Measurements from ENCODE around the gene KAZALD1.

The KAZALD1 gene

GRCh38 chr10:101095550-101096213 lies 33.9 kb downstream of the KAZALD1 start:
- peaks cover 94% of the 10 kb centered on the region for H3K27me3 Mint-ChIP-seq (ENCODE audit: low read depth, poor library complexity)
- no peaks in the 10 kb centered on the region for H3K36me3 Mint-ChIP-seq (ENCODE audit: low read depth)
- TF ChIP-seq, protein P1, sequence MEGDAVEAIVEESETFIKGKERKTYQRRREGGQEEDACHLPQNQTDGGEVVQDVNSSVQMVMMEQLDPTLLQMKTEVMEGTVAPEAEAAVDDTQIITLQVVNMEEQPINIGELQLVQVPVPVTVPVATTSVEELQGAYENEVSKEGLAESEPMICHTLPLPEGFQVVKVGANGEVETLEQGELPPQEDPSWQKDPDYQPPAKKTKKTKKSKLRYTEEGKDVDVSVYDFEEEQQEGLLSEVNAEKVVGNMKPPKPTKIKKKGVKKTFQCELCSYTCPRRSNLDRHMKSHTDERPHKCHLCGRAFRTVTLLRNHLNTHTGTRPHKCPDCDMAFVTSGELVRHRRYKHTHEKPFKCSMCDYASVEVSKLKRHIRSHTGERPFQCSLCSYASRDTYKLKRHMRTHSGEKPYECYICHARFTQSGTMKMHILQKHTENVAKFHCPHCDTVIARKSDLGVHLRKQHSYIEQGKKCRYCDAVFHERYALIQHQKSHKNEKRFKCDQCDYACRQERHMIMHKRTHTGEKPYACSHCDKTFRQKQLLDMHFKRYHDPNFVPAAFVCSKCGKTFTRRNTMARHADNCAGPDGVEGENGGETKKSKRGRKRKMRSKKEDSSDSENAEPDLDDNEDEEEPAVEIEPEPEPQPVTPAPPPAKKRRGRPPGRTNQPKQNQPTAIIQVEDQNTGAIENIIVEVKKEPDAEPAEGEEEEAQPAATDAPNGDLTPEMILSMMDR (IDR thresholded peaks at IDR 0.05), result peak; percentile 72
- peaks cover 39% of the 10 kb centered on the region for H3K4me1 Mint-ChIP-seq
- no peaks in the 10 kb centered on the region for H3K9me3 Mint-ChIP-seq
- H3K27ac Mint-ChIP-seq, result no peak overlapping the region
- peak; percentile 84 for DNase-seq
- H3K4me3 Mint-ChIP-seq, result no peak overlapping the region

GRCh38 chr10:101096378-101096777 lies 34.6 kb downstream of the KAZALD1 start:
- Mint-ChIP-seq H3K36me3 (ENCODE audit: low read depth) (no peaks in the 10 kb centered on the region), H3K27ac (no peak overlapping the region), H3K4me1 (peaks cover 39% of the 10 kb centered on the region), H3K9me3 (no peaks in the 10 kb centered on the region), H3K27me3 (ENCODE audit: low read depth, poor library complexity) (peaks cover 94% of the 10 kb centered on the region), H3K4me3 (no peak overlapping the region)
- TF ChIP-seq, protein P1 (IDR thresholded peaks at IDR 0.05), result no peak
- no peak for DNase-seq

GRCh38 chr10:101097881-101098280 lies 36.1 kb downstream of the KAZALD1 start:
- H3K4me3 Mint-ChIP-seq, result no peak overlapping the region
- TF ChIP-seq, protein P1 (IDR thresholded peaks at IDR 0.05), result no peak
- H3K27ac Mint-ChIP-seq, result no peak overlapping the region
- DNase-seq, result no peak
- peaks cover 94% of the 10 kb centered on the region for H3K27me3 Mint-ChIP-seq (ENCODE audit: low read depth, poor library complexity)
- H3K36me3 Mint-ChIP-seq (ENCODE audit: low read depth), result no peaks in the 10 kb centered on the region
- H3K4me1 Mint-ChIP-seq, result peaks cover 35% of the 10 kb centered on the region
- H3K9me3 Mint-ChIP-seq, result no peaks in the 10 kb centered on the region

GRCh38 chr10:101099901-101100300 lies 38.1 kb downstream of the KAZALD1 start:
- Mint-ChIP-seq H3K27ac (no peak overlapping the region), H3K27me3 (ENCODE audit: low read depth, poor library complexity) (peaks cover 96% of the 10 kb centered on the region), H3K36me3 (ENCODE audit: low read depth) (no peaks in the 10 kb centered on the region), H3K9me3 (no peaks in the 10 kb centered on the region), H3K4me3 (no peak overlapping the region), H3K4me1 (peaks cover 17% of the 10 kb centered on the region)
- TF ChIP-seq, protein P1 (IDR thresholded peaks at IDR 0.05), result no peak
- DNase-seq, result no peak

- TF ChIP-seq, protein P1 (IDR thresholded peaks at IDR 0.05), result no peak
- no peaks in the 10 kb centered on the region for H3K9me3 Mint-ChIP-seq
- H3K4me1 Mint-ChIP-seq, result peaks cover 13% of the 10 kb centered on the region
- peaks cover 95% of the 10 kb centered on the region for H3K27me3 Mint-ChIP-seq (ENCODE audit: low read depth, poor library complexity)
- no peaks in the 10 kb centered on the region for H3K36me3 Mint-ChIP-seq (ENCODE audit: low read depth)
- no peak overlapping the region for H3K27ac Mint-ChIP-seq
- no peak overlapping the region for H3K4me3 Mint-ChIP-seq
- DNase-seq, result no peak
These were observed 39.6 kb downstream of the KAZALD1 start for GRCh38 chr10:101101372-101101881.

DNA sequence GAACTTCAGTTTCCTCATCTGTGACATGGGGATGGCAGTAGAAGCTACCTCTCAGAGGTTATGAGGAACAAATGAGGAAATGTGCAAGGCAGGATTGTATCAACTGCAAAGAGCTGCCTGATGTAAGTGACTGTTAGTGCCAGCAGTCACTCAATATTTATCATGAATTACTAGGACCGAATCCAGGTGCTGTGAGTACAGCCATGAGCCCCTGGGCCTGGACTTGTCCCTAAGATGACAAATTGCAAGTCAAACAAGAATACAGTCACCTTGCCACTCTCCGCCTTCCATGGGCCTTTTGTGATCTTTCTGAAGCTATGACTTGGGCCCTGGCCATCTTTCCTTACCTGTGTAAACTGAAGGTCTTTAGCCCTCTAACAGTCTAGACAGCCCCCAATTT lies 41.6 kb downstream of the KAZALD1 start:
- H3K4me1 Mint-ChIP-seq, result peaks cover 9% of the 10 kb centered on the region
- peaks cover 92% of the 10 kb centered on the region for H3K27me3 Mint-ChIP-seq (ENCODE audit: low read depth, poor library complexity)
- H3K4me3 Mint-ChIP-seq, result no peak overlapping the region
- H3K9me3 Mint-ChIP-seq, result no peaks in the 10 kb centered on the region
- no peak for DNase-seq
- TF ChIP-seq, protein P1 (IDR thresholded peaks at IDR 0.05), result no peak
- H3K27ac Mint-ChIP-seq, result no peak overlapping the region
- no peaks in the 10 kb centered on the region for H3K36me3 Mint-ChIP-seq (ENCODE audit: low read depth)

Measured in nephron progenitor cell (in vitro differentiated cells).